GM23248 (cell line): ENCODE results near the gene IRF5. TPM values are rescaled to one million over a fixed set of nuclear protein-coding genes. Genes with fewer than 3 reads are reported as not detected.
A peak's percentile ranks its signal among the peaks of the same experiment; 100 is the strongest.

Source experiments
- DNase-seq: peaks from one replicate; pipeline ENCODE4 v3.0.0-alpha.2; 2015
- H2AFZ ChIP-seq: fragments of 200-600 bp; sonication (generic); 2 replicates; pipeline ENCODE4 v1.6.1; 2016; ENCODE audit warnings: antibody characterized with exemption
- H3F3A ChIP-seq: fragments of 200-600 bp; sonication (generic); 2 replicates; pipeline ENCODE4 v1.6.1; 2016; ENCODE audit warnings: mild to moderate bottlenecking, antibody characterized with exemption, mixed run types; ENCODE audit not compliant: insufficient read depth
- H3K27ac ChIP-seq: fragments of 200-600 bp; sonication (generic); 2 replicates; pipeline ENCODE4 v1.5.1; 2016; ENCODE audit warnings: mild to moderate bottlenecking
- H3K27me3 ChIP-seq: fragments of 200-600 bp; sonication (generic); replicated peaks from 2 replicates; pipeline ENCODE4 v1.6.1; 2016; ENCODE audit warnings: mild to moderate bottlenecking; ENCODE audit not compliant: insufficient read depth
- H3K36me3 ChIP-seq: fragments of 200-600 bp; sonication (generic); 2 replicates; pipeline ENCODE4 v1.6.1; 2016; ENCODE audit warnings: low read depth, mild to moderate bottlenecking
- H3K4me1 ChIP-seq: fragments of 200-600 bp; sonication (generic); 2 replicates; pipeline ENCODE4 v1.6.1; 2016; ENCODE audit warnings: mild to moderate bottlenecking; ENCODE audit not compliant: insufficient read depth
- H3K4me2 ChIP-seq: fragments of 200-600 bp; sonication (generic); one replicate; pipeline ENCODE4 v1.6.1; 2016; ENCODE audit warnings: mild to moderate bottlenecking; ENCODE audit not compliant: unreplicated experiment
- H3K4me3 ChIP-seq: fragments of 200-600 bp; sonication (generic); 2 replicates; pipeline ENCODE4 v1.5.1; 2016; ENCODE audit warnings: mild to moderate bottlenecking
- H3K79me2 ChIP-seq: fragments of 200-600 bp; sonication (generic); 2 replicates; pipeline ENCODE4 v1.6.1; 2016; ENCODE audit warnings: mild to moderate bottlenecking; ENCODE audit not compliant: insufficient read depth
- H3K9ac ChIP-seq: fragments of 200-600 bp; sonication (generic); 2 replicates; pipeline ENCODE4 v1.6.1; 2016; ENCODE audit warnings: mild to moderate bottlenecking
- H3K9me2 ChIP-seq: fragments of 200-600 bp; sonication (generic); 2 replicates; pipeline ENCODE4 v1.6.1; 2016; ENCODE audit warnings: mixed run types, mild to moderate bottlenecking, moderate library complexity; ENCODE audit not compliant: insufficient read depth
- H3K9me3 ChIP-seq: fragments of 200-600 bp; sonication (generic); one replicate; pipeline ENCODE4 v1.6.1; 2017; ENCODE audit warnings: low read depth
- H4K20me1 ChIP-seq: fragments of 200-600 bp; sonication (generic); 2 replicates; pipeline ENCODE4 v1.6.0; 2016; ENCODE audit not compliant: insufficient read depth
- EZH2 ChIP-seq: fragments of 200-600 bp; sonication (generic); IDR thresholded peaks from 2 replicates; pipeline ENCODE4 v1.6.1; 2018; ENCODE audit warnings: antibody characterized with exemption, mild to moderate bottlenecking; ENCODE audit not compliant: insufficient read depth, poor library complexity, severe bottlenecking
- EZH2phosphoT487 ChIP-seq: fragments of 200-600 bp; sonication (generic); IDR thresholded peaks from 2 replicates; pipeline ENCODE4 v1.6.1; 2018; ENCODE audit warnings: antibody characterized with exemption, moderate library complexity, mild to moderate bottlenecking, low read depth; ENCODE audit not compliant: insufficient read depth
- WGBS, 2 experiments: methylation state at CpG; one replicate each; pipeline ENCODE4 v1.1.6; 2015 to 2017; ENCODE audit warnings: low lambda C conversion rate in 2 of 2, low coverage in 1 of 2; ENCODE audit errors: missing lambda C conversion rate in 2 of 2; 5-methylcytosine and 5-hydroxymethylcytosine counted together
- in situ Hi-C: fragments of 300-500 bp; cut with MboI; formaldehyde crosslinking; loops from 2 replicates; pipeline ENCODE4 v1.15.0; 2020
- polyA plus RNA-seq: library from polyadenylated mRNA; unstranded; fragments of >200 nt; fragmentation: Nextera tagmentation; extraction: Ambion mirVana; gene quantifications from 2 replicates; pipeline ENCODE4 v1.2.1, GENCODE V29; 2016
- total RNA-seq: library from RNA; depleted of rRNA; stranded (reverse); fragments of >200 nt; shearing (Covaris generic); gene quantifications from 2 replicates; pipeline ENCODE4 v1.2.3, GENCODE V29; 2014

The IRF5 gene
- total and polyA plus RNA-seq, 2 experiments from 2014 or later: under 0.01 to 0.16 TPM

DNA sequence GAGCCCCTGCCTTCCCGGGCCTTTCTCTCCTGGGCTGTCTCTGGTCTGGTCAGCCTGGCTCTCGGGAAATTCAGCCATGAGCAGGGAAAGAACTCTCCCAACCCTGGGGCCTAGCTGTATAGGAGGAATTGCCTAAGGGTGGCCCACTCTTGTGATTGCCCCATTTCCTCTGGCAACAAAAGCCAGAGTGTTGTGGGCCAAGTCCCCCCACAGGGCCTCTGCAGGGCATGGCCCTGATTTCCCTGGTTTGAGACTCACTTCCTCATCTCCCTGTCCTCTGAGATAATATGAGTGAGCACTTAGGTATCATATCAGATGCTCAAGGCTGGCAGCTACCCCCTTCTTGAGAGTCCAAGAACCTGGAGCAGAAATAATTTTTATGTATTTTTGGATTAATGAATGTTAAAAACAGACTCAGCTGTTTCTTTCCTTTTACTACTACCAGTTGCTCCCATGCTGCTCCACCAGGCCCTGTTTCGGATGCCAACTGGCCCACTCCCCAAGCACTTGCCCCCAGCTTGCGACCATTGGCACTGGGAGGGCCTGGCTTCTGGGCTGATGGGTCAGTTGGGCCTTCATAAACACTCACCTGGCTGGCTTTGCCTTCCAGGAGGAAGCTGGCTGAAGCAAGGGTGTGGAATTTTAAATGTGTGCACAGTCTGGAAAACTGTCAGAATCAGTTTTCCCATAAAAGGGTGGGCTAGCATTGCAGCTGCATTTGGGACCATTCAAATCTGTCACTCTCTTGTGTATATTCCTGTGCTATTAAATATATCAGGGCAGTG lies 11.4 kb downstream of the IRF5 start:
- in situ Hi-C loops: no loop called here

DNA sequence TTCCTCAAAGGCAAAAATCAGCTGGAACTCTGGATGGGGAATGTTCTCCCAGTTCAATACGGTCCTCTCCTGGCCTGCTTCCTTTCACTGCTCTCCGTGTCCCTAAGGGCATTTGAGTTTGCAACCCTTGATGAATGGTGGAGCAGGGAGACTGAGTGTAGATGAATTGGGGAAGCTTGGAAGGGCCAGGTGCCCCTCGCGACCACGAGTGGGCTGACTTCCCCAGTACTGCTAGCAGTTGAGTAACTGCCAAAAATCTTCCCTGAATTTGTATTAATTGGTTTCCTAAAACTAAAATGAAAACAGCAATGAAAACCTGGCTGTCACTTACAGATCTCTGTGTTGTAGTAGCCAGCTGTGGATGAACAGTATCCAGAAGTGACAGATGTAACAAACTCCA lies 13.6 kb downstream of the IRF5 start:
- WGBS, 2 experiments: 66 to 67% methylated on average over 5 of the region's 5 CpGs
- H3K9me2 ChIP-seq: no peaks in the 10 kb centered on the region
- H3K79me2 ChIP-seq: no peaks in the 10 kb centered on the region
- no peak for DNase-seq
- no peak overlapping the region for H3K4me3 ChIP-seq
- H3K4me2 ChIP-seq: no peak overlapping the region
- no peaks in the 10 kb centered on the region for H3K9me3 ChIP-seq
- peaks cover 8% of the 10 kb centered on the region; the same call in 1 of the 2 replicates for H3F3A ChIP-seq
- in situ Hi-C loops: no loop called here
- peaks cover 10% of the 10 kb centered on the region; the same call in 1 of the 2 replicates for H3K36me3 ChIP-seq
- H2AFZ ChIP-seq: no peak overlapping the region
- H3K27me3 ChIP-seq: no peaks in the 10 kb centered on the region
- H3K27ac ChIP-seq: no peak overlapping the region
- no peaks in the 10 kb centered on the region for H4K20me1 ChIP-seq
- no peak overlapping the region for H3K9ac ChIP-seq
- no peak for TF ChIP-seq EZH2
- TF ChIP-seq EZH2phosphoT487: no peak
- 0 out of 2 replicates have a peak, but pooled peaks cover 8% of the 10 kb centered on the region for H3K4me1 ChIP-seq

More for the DNA sequence above, 11.4 kb downstream of the IRF5 start:
- no peak overlapping the region for H3K9ac ChIP-seq
- H2AFZ ChIP-seq: no peak overlapping the region
- H3F3A ChIP-seq: no peaks in the 10 kb centered on the region
- no peaks in the 10 kb centered on the region for H3K27me3 ChIP-seq
- no peak for TF ChIP-seq EZH2phosphoT487
- TF ChIP-seq EZH2: no peak
- H3K9me3 ChIP-seq: no peaks in the 10 kb centered on the region
- no peak overlapping the region for H3K27ac ChIP-seq
- no peaks in the 10 kb centered on the region for H3K4me1 ChIP-seq
- H3K9me2 ChIP-seq: no peaks in the 10 kb centered on the region
- H3K36me3 ChIP-seq: peaks cover 4% of the 10 kb centered on the region; the same call in 1 of the 2 replicates
- WGBS, 2 experiments: 98 to 99% methylated on average over 4 of the region's 4 CpGs
- H3K4me3 ChIP-seq: no peak overlapping the region
- H3K79me2 ChIP-seq: no peaks in the 10 kb centered on the region
- H4K20me1 ChIP-seq: no peaks in the 10 kb centered on the region
- no peak for DNase-seq
- H3K4me2 ChIP-seq: no peak overlapping the region

DNA sequence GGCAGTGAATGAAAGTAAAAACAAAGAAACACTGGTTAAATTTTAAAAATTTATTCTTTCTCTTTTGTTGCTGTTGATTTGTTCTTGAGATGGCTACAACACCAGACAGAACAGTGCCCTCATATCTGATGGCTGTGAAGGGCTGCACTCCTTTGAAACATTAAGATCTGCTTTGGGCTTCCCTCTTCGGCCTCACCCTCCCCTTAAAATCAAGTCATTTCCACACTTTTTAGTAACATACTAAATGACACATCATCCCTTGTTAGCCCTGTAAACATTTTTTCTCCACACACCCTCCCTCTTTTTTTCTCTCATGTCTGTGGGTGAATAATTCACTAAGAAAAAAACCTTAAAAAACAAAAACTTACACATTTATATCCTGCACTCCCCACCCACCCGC lies 16.4 kb downstream of the IRF5 start:
- Histone ChIP-seq H3K4me2 (no peak overlapping the region), H3K4me3 (no peak overlapping the region), H3F3A (peaks cover 13% of the 10 kb centered on the region; the same call in 1 of the 2 replicates), H2AFZ (no peak overlapping the region), H3K27ac (no peak overlapping the region), H3K4me1 (0 out of 2 replicates have a peak, but pooled peaks cover 8% of the 10 kb centered on the region), H3K27me3 (no peaks in the 10 kb centered on the region), H3K36me3 (peaks cover 14% of the 10 kb centered on the region; the same call in 1 of the 2 replicates), H3K9ac (no peak overlapping the region), H4K20me1 (no peaks in the 10 kb centered on the region), H3K9me2 (no peaks in the 10 kb centered on the region), H3K79me2 (no peaks in the 10 kb centered on the region), H3K9me3 (no peaks in the 10 kb centered on the region)
- DNase-seq: no peak
- 75 to 89% methylated on average over 2 of the region's 2 CpGs for WGBS, 2 experiments
- no peak for TF ChIP-seq EZH2
- TF ChIP-seq EZH2phosphoT487: no peak
- in situ Hi-C loops: no loop called here

DNA sequence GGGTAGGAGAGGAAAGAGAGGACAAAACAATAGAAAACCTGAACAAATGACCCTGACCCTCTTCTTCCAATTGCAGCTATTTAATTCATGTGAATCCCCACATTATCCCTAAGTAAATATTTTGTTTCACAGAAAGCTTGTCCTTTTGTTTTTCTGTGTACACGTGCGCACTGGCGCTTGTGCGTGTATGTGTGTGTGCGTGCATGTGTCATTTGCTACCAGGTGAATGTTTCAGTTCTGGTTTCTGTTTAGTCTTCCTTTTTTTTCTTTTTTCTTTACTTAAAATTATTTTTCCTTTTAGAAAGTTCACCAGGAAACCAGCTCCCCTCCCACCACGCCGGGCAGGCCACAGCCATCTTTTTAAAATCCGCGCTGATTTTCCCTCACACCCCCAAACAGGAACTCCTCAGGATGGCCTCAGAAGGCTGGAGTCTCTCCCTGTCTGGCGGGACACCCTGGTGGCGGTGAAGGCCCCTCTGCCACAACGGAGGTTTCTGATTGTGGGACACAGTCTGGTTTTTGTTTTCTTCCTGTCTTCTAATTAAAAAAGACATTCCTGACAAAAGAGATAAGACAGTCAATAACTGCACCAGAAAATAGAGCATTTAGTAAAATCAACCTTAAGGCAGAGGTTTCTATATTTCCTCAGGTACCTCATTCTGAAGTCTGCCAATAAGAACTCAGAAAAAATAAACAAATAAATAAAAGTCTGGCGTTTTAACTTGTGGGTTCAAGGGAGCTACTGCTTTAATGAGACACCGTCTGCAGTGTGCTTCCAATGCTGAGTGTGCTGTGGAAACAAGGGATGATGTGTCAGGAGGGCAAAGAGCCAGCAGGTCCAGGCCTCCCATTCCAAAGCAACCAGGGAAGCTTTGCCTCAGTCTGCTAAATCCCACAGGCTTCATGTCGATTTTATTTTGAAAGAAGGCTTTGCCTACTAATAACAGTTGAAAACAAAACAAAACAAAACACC lies 17.4 kb downstream of the IRF5 start:
- peak; percentile 86 for DNase-seq
- in situ Hi-C loops: no loop called here
- TF ChIP-seq EZH2phosphoT487 (no peak), EZH2 (no peak)
- H3K9ac ChIP-seq: no peak overlapping the region
- no peaks in the 10 kb centered on the region for H3K9me2 ChIP-seq
- H3K27me3 ChIP-seq: no peaks in the 10 kb centered on the region
- H3K4me3 ChIP-seq: no peak overlapping the region
- 0 out of 2 replicates have a peak overlapping the region, but pooled peaks have one; percentile 14 for H3K27ac ChIP-seq
- no peaks in the 10 kb centered on the region for H3K9me3 ChIP-seq
- WGBS, 2 experiments: 70 to 72% methylated on average over 15 of the region's 15 CpGs
- no peaks in the 10 kb centered on the region for H3K79me2 ChIP-seq
- H4K20me1 ChIP-seq: no peaks in the 10 kb centered on the region
- H3F3A ChIP-seq: peaks cover 13% of the 10 kb centered on the region; the same call in 1 of the 2 replicates
- H3K36me3 ChIP-seq: peaks cover 14% of the 10 kb centered on the region; the same call in 1 of the 2 replicates
- H3K4me2 ChIP-seq: no peak overlapping the region
- 0 out of 2 replicates have a peak, but pooled peaks cover 8% of the 10 kb centered on the region for H3K4me1 ChIP-seq
- H2AFZ ChIP-seq: no peak overlapping the region
